ENCODE results near the gene GLYATL2. TPM values are rescaled to one million over a fixed set of nuclear protein-coding genes. Genes with fewer than 3 reads are reported as not detected.

GLYATL2 gene
- total and polyA plus RNA-seq, 12 donors: 0.13 to 0.56 (median 0.18) TPM; not detected in 8

DNA sequence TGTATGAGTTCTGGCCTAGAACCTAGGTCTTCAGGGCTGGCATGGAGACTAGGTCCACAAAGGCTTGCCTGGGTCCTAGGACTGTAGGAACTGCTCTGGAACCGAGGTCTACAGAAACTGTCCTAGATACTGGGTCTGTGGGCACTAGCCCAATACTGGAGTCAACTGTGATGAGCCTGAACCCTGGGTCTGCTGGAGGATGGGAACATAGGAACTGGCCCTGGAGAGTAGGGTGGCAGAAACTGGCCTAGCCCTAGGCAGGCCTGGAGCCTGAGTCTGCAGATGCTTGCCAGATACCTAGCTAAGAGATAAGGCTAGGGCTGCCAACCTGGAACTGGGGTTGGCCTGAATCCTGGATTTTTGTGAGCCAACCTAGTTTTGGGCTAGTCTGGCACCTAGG, 19.2 kb upstream of the GLYATL2 start:
- Histone ChIP-seq H3K4me3 (no peak overlapping the region), H3K9me3 (replicated peaks in 1 of 3) (no peaks in the 10 kb centered on the region), H3K36me3 (replicated peaks in 1 of 2) (no peaks in the 10 kb centered on the region), H3K4me1 (replicated peaks in 1 of 2) (no peaks in the 10 kb centered on the region), H3K27me3 (no peaks in the 10 kb centered on the region), H3K27ac (no peak overlapping the region)
- no peak for TF ChIP-seq POLR2A (IDR thresholded peaks at IDR 0.05)
- TF ChIP-seq, protein P1, sequence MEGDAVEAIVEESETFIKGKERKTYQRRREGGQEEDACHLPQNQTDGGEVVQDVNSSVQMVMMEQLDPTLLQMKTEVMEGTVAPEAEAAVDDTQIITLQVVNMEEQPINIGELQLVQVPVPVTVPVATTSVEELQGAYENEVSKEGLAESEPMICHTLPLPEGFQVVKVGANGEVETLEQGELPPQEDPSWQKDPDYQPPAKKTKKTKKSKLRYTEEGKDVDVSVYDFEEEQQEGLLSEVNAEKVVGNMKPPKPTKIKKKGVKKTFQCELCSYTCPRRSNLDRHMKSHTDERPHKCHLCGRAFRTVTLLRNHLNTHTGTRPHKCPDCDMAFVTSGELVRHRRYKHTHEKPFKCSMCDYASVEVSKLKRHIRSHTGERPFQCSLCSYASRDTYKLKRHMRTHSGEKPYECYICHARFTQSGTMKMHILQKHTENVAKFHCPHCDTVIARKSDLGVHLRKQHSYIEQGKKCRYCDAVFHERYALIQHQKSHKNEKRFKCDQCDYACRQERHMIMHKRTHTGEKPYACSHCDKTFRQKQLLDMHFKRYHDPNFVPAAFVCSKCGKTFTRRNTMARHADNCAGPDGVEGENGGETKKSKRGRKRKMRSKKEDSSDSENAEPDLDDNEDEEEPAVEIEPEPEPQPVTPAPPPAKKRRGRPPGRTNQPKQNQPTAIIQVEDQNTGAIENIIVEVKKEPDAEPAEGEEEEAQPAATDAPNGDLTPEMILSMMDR (IDR thresholded peaks at IDR 0.05): no peak
- no peak for DNase-seq
- 58 to 81% methylated on average over 1 of the region's 1 CpG; no CpG with 5 or more reads in 2 of the 4 donors for WGBS, 4 donors
- intact Hi-C loops (cut with DNase I): no loop called here

DNA sequence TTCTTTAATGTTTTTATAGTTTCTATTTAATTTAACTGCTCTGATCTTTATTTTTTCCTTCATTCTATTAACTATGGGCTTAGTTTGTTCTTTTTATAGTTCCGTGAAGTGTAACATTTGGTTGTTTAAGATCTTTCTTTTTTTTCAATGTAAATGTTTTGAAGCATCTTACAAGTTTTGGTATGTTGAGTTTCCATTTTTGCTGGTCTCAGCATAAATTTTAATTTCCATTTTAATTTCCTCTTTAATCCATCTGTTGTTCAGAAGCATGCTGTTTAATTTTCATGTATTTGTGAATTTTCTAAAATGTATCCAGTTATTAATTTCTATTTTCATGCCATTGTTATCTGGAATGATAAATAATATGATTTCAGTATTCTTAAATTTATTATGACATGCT, 17.0 kb upstream of the GLYATL2 start:
- TF ChIP-seq POLR2A (IDR thresholded peaks at IDR 0.05): no peak
- TF ChIP-seq, protein P1 (IDR thresholded peaks at IDR 0.05): no peak
- 76 to 86% (median 82%) methylated on average over 1 of the region's 1 CpG for WGBS, 4 donors
- Histone ChIP-seq H3K4me3 (no peak overlapping the region), H3K27ac (no peak overlapping the region), H3K36me3 (replicated peaks in 1 of 2) (no peaks in the 10 kb centered on the region), H3K9me3 (replicated peaks in 1 of 3) (no peaks in the 10 kb centered on the region), H3K27me3 (no peaks in the 10 kb centered on the region), H3K4me1 (replicated peaks in 1 of 2) (no peaks in the 10 kb centered on the region)
- no peak for DNase-seq
- intact Hi-C loops (cut with DNase I): no loop called here

DNA sequence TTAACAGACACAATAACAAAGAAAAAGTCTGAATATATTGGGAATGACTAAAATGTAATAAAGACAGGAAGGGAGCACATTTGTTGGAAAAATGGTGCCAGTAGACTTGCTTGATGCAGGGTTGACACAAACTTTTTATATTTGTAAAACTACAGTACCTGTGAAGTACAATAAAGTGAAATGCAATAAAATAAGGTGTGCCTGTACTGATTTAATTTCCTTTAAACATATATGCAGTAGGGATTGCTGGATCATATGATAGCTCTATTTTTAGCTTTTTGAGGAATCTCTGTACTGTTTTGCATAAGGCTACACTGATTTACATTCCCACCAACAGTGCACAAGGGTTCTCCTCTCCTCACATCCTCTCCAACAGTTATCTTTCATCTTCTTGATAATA, 12.3 kb upstream of the GLYATL2 start:
- no peak for DNase-seq
- no peak overlapping the region for H3K4me3 ChIP-seq
- no peaks in the 10 kb centered on the region for H3K36me3 ChIP-seq (replicated peaks in 1 of 2)
- H3K9me3 ChIP-seq (replicated peaks in 1 of 3): no peaks in the 10 kb centered on the region
- H3K27ac ChIP-seq: no peak overlapping the region
- intact Hi-C loops (cut with DNase I): no loop called here
- TF ChIP-seq POLR2A (IDR thresholded peaks at IDR 0.05): no peak
- TF ChIP-seq, protein P1 (IDR thresholded peaks at IDR 0.05): no peak
- no peaks in the 10 kb centered on the region for H3K27me3 ChIP-seq
- no peaks in the 10 kb centered on the region for H3K4me1 ChIP-seq (replicated peaks in 1 of 2)

- Histone ChIP-seq H3K4me3 (no peak overlapping the region), H3K9me3 (replicated peaks in 1 of 3) (no peaks in the 10 kb centered on the region), H3K27me3 (no peaks in the 10 kb centered on the region), H3K27ac (no peak overlapping the region), H3K4me1 (replicated peaks in 1 of 2) (no peaks in the 10 kb centered on the region), H3K36me3 (replicated peaks in 1 of 2) (no peaks in the 10 kb centered on the region)
- TF ChIP-seq, protein P1 (IDR thresholded peaks at IDR 0.05): no peak
- TF ChIP-seq POLR2A (IDR thresholded peaks at IDR 0.05): no peak
- intact Hi-C loops (cut with DNase I): no loop called here
- DNase-seq: no peak
- 56 to 86% (median 71%) methylated on average over 3 of the region's 3 CpGs for WGBS, 4 donors
These were observed 882 bp upstream of the GLYATL2 start for GRCh38 chr11:58845386-58845785.
